ENCODE results near the gene ZNF839.

GRCh38 chr14:102371361-102371760 is 51.8 kb downstream of the ZNF839 start:
- TF ChIP-seq CTCF (IDR thresholded peaks at IDR 0.05) (no peak), ZFX (IDR thresholded peaks at IDR 0.05; ENCODE audit: borderline replicate concordance) (no peak)
